ENCODE results near the gene POFUT1. TPM values are rescaled to one million over a fixed set of nuclear protein-coding genes. Genes with fewer than 3 reads are reported as not detected.

Gene POFUT1
- total and polyA plus RNA-seq, 2 of the 8 experiments (the other 6 are each of a cell fraction or from before 2014, with no cell fraction given): 19.4 to 24.4 TPM

DNA sequence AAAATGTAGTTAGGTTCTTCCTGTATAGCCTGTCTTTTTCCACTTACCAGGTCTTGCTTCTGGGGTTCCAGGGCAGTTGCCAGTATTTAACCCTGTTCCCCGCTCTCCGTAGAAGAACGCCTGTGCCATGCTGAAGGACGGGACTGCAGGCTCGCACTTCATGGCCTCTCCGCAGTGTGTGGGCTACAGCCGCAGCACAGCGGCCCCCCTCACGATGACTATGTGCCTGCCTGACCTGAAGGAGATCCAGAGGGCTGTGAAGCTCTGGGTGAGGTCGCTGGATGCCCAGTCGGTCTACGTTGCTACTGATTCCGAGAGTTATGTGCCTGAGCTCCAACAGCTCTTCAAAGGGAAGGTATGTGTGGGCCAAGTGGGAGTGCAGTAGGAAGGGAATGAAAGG, 23.0 kb downstream of the POFUT1 start:
- no peak for FAIRE-seq
- Histone ChIP-seq H3K9me3 (ENCODE audit: insufficient read depth in 2 of 2, low read depth in 1 of 2, low read length in 1 of 2) (no peaks in the 10 kb centered on the region), H4K20me1 (replicated peaks in 1 of 2; ENCODE audit: control insufficient read depth in 1 of 2, insufficient read depth in 2 of 2, low read length in 2 of 2) (peaks cover 0 to 3% of the 10 kb centered on the region in 2 experiments), H3K79me2 (ENCODE audit: control insufficient read depth in 1 of 2, insufficient read depth in 2 of 2, low read length in 2 of 2) (no peaks in the 10 kb centered on the region), H3K27ac (ENCODE audit: low read depth, low read length) (no peak overlapping the region), H4K8ac (ENCODE audit: extremely low read depth, insufficient read depth, low read length) (no peak overlapping the region; the same call in 1 of the 2 replicates), H3K27me3 (replicated peaks in 1 of 4; ENCODE audit: control insufficient read depth in 3 of 4, extremely low read depth in 1 of 4, insufficient read depth in 3 of 4, low read length in 3 of 4) (no peaks in the 10 kb centered on the region), H2BK15ac (ENCODE audit: low read length) (no peak overlapping the region), H3K23ac (ENCODE audit: insufficient read length) (no peak overlapping the region), H4K91ac (replicated peaks; ENCODE audit: insufficient read length, low read length) (no peak overlapping the region), H3K36me3 (ENCODE audit: control insufficient read depth in 2 of 4, insufficient read depth in 4 of 4, low read length in 3 of 4) (peaks cover 24 to 51% (median 44%) of the 10 kb centered on the region in 4 experiments; a peak in 6 of 8 replicates), H3K56ac (replicated peaks; ENCODE audit: insufficient read length, low read depth, low read length) (no peak overlapping the region), H2BK120ac (replicated peaks; ENCODE audit: low read depth, low read length) (no peak overlapping the region), H2BK5ac (ENCODE audit: low read depth, low read length) (no peak overlapping the region), H2BK12ac (ENCODE audit: low read depth, low read length) (no peak overlapping the region), H2AFZ (ENCODE audit: low read length) (no peak overlapping the region), H2BK20ac (ENCODE audit: low read length) (no peak overlapping the region), H3K4me1 (replicated peaks in 1 of 4; ENCODE audit: control insufficient read depth in 3 of 4, insufficient read depth in 4 of 4, low read length in 3 of 4) (no peaks in the 10 kb centered on the region), H2AK5ac (ENCODE audit: low read depth, low read length) (no peak overlapping the region), H3K4me2 (ENCODE audit: insufficient read depth in 1 of 2, low read depth in 2 of 2, low read length in 2 of 2) (no peak overlapping the region), H3K9ac (replicated peaks in 1 of 4; ENCODE audit: extremely low read depth in 1 of 4, low read depth in 3 of 4, low read length in 3 of 4) (no peak overlapping the region), H3K79me1 (ENCODE audit: low read depth, low read length) (no peaks in the 10 kb centered on the region; the same call in 1 of the 2 replicates), H3K14ac (ENCODE audit: insufficient read length) (no peak overlapping the region), H3K4ac (replicated peaks; ENCODE audit: insufficient read length, low read depth, low read length) (no peak overlapping the region), H3K18ac (ENCODE audit: extremely low read depth, low read length) (no peak overlapping the region), H4K5ac (ENCODE audit: insufficient read length, low read depth, low read length) (no peak overlapping the region), H3K4me3 (ENCODE audit: extremely low read depth in 1 of 4, insufficient read depth in 2 of 4, low read depth in 3 of 4, low read length in 4 of 4) (no peak overlapping the region), H3K23me2 (ENCODE audit: low read depth, low read length) (no peaks in the 10 kb centered on the region)
- WGBS, 2 experiments (ENCODE audit: extremely low coverage in 1 of 2, insufficient coverage in 1 of 2, insufficient read length in 1 of 2, insufficient replicate concordance in 2 of 2, low coverage in 1 of 2, low lambda C conversion rate in 2 of 2, missing lambda C conversion rate in 1 of 2): 93% methylated on average over 13 of the region's 13 CpGs; no CpG with 5 or more reads in 1 of the 2 experiments
- no peak for DNase-seq (ENCODE audit: low read depth in 1 of 2, low spot score in 2 of 2)
- ChIA-PET CTCF (ENCODE audit: partially characterized antibody) (interaction anchor here (1.1 kb wide), 1 partner anchor 200 kb away, joined by 3 read pairs; no protein-coding TSS in a partner anchor), POLR2A (ENCODE audit: partially characterized antibody) (interaction anchor here (1.0 to 2.3 kb wide), 2 partner anchors 10 to 11 kb away, joined by 3 to 13 read pairs; no protein-coding TSS in a partner anchor)
- TF ChIP-seq TCF12 (IDR thresholded peaks at IDR 0.05; ENCODE audit: low read depth, low read length) (no peak), TEAD4 (IDR thresholded peaks at IDR 0.05; ENCODE audit: low read depth, low read length) (no peak), NRF1 (IDR thresholded peaks at IDR 0.05; ENCODE audit: low read depth, low read length) (no peak), CTBP2 (IDR thresholded peaks at IDR 0.05; ENCODE audit: borderline replicate concordance, insufficient read depth, insufficient read length, low read length) (no peak), TAF1 (IDR thresholded peaks at IDR 0.05; ENCODE audit: low read depth, low read length) (no peak)
